PC-9 (cell line): ENCODE results near the gene SMAD5. TPM values are rescaled to one million over a fixed set of nuclear protein-coding genes. Genes with fewer than 3 reads are reported as not detected.
A peak's percentile ranks its signal among the peaks of the same experiment; 100 is the strongest.

Experiments
- BruUV-seq: library from RNA; stranded (reverse); fragments of 400-500 nt; replicated peaks from 2 replicates; lab custom pipeline; 2021; lab: Mats Ljungman, UMichigan
- CTCF ChIA-PET: fragments of 300-600 bp; sonication (Branson Sonifier 250); formaldehyde crosslinking; loops from one replicate; lab custom pipeline; 2022; ENCODE audit warnings: antibody characterized with exemption; lab: Charles Lee
- POLR2A ChIA-PET: fragments of 300-600 bp; sonication (Branson Sonifier 250); formaldehyde crosslinking; loops from one replicate; lab custom pipeline; 2022; ENCODE audit warnings: antibody characterized with exemption; ENCODE audit not compliant: unreplicated experiment; lab: Charles Lee
- DNase-seq, 2 experiments: peaks; one replicate each; pipeline versions ENCODE4 v3.0.0 to v3.0.0-alpha.2; 2015 to 2022; ENCODE audit warnings: mixed read lengths in 1 of 2
- H2AFZ ChIP-seq: fragments of 200-600 bp; sonication (generic); 2 replicates; pipeline ENCODE4 v1.8.1; 2017; ENCODE audit warnings: antibody characterized with exemption
- H3F3A ChIP-seq: fragments of 200-600 bp; sonication (generic); 2 replicates; pipeline ENCODE4 v1.8.1; 2017; ENCODE audit warnings: antibody characterized with exemption, mild to moderate bottlenecking, low read depth; ENCODE audit not compliant: insufficient read depth
- H3K27ac ChIP-seq: fragments of 200-600 bp; sonication (generic); 2 replicates; pipeline ENCODE4 v1.6.1; 2016; ENCODE audit warnings: mixed run types
- H3K27me3 ChIP-seq: fragments of 200-600 bp; sonication (generic); 2 replicates; pipeline ENCODE4 v1.6.1; 2016; ENCODE audit warnings: low read depth, mixed run types; ENCODE audit not compliant: insufficient read depth
- H3K36me3 ChIP-seq: fragments of 200-600 bp; sonication (generic); 2 replicates; pipeline ENCODE4 v1.6.1; 2016; ENCODE audit warnings: low read depth, mixed run types
- H3K4me1 ChIP-seq: fragments of 200-600 bp; sonication (generic); replicated peaks from 2 replicates; pipeline ENCODE4 v1.6.1; 2016; ENCODE audit warnings: mixed run types; ENCODE audit not compliant: insufficient read depth
- H3K4me2 ChIP-seq: fragments of 200-600 bp; sonication (generic); 2 replicates; pipeline ENCODE4 v1.6.1; 2017; ENCODE audit warnings: mixed run types
- H3K4me3 ChIP-seq: fragments of 200-600 bp; sonication (generic); 2 replicates; pipeline ENCODE4 v1.6.1; 2016; ENCODE audit warnings: mixed run types
- H3K79me2 ChIP-seq: fragments of 200-600 bp; sonication (generic); 2 replicates; pipeline ENCODE4 v1.6.1; 2017; ENCODE audit warnings: low read depth, mixed run types
- H3K9me2 ChIP-seq: fragments of 200-600 bp; sonication (generic); 2 replicates; pipeline ENCODE4 v1.8.1; 2017; ENCODE audit warnings: mild to moderate bottlenecking; ENCODE audit not compliant: insufficient read depth
- H3K9me3 ChIP-seq: fragments of 200-600 bp; sonication (generic); 2 replicates; pipeline ENCODE4 v1.8.1; 2016; ENCODE audit warnings: low read depth; ENCODE audit not compliant: insufficient read depth
- H4K20me1 ChIP-seq: fragments of 200-600 bp; sonication (generic); 2 replicates; pipeline ENCODE4 v1.8.1; 2017; ENCODE audit not compliant: insufficient read depth
- EZH2 ChIP-seq: fragments of 200-600 bp; sonication (generic); IDR thresholded peaks from 2 replicates; pipeline ENCODE4 v1.8.0; 2017; ENCODE audit warnings: antibody characterized with exemption, low read depth
- intact Hi-C: fragments of 100-400 bp; cut with micrococcal nuclease; formaldehyde crosslinking; loops from one replicate; pipeline ENCODE4 v1.10.0; 2022; ENCODE audit not compliant: unreplicated experiment
- total RNA-seq: library from RNA; stranded (reverse); gene quantifications from 2 replicates; pipeline ENCODE4 v1.2.3, GENCODE V29; 2021
- TF ChIP-seq, protein P1 (sequence below): fragments of 200-600 bp; sonication (generic); conservative IDR thresholded peaks from 2 replicates; pipeline ENCODE4 v1.6.1; 2017; ENCODE audit warnings: mixed run types, antibody characterized with exemption, mild to moderate bottlenecking, moderate library complexity

Gene SMAD5
- total RNA-seq, 1 experiment from 2014 or later = 50.6 TPM

DNA sequence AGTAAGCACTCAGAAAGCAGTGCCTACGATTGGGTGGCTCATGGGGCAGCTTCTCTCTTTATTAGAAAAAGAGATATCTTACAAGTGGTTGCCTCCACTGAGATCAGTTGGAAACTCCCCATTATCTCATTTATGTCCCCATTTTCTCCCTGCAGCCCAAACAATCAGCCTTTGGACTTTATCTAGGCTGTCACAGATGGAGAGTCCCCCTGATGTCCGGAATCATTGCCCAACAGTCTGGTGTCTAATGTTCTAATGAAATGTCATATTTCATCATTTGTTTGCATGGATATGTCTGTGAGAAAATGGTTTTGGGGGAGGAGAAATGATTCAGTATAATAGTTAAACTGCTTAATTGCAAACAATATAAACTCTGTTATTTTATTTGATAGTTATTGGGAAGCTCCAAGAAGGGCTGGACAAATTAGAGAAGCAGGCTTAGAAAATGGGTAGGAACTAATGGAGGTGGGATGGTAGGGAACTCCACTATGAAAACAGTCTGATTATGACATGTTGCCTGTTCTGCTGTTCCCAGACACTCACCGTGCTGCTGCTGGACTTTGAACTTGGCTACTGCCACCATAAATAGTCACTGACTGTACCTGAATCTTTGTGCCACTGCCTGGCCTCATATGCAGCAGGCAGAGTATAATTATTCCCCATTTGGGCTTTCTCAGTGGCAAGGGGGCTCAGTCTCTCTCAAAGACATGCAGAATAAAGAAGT, 38.3 kb upstream of the SMAD5 start:
- H3K9me2 ChIP-seq = no peaks in the 10 kb centered on the region
- H3K4me1 ChIP-seq = peaks cover 14% of the 10 kb centered on the region; the same call in 1 of the 2 replicates
- no peaks in the 10 kb centered on the region for H3K9me3 ChIP-seq
- H3K27ac ChIP-seq = no peak overlapping the region
- no peaks in the 10 kb centered on the region for H3K36me3 ChIP-seq
- ChIA-PET CTCF (no interaction called here), POLR2A (no interaction called here)
- H3F3A ChIP-seq = no peaks in the 10 kb centered on the region
- intact Hi-C loops = no loop called here
- H3K4me3 ChIP-seq = no peak overlapping the region
- no TSS peak for BruUV-seq
- H4K20me1 ChIP-seq = no peaks in the 10 kb centered on the region
- TF ChIP-seq EZH2 = no peak
- TF ChIP-seq, protein P1, sequence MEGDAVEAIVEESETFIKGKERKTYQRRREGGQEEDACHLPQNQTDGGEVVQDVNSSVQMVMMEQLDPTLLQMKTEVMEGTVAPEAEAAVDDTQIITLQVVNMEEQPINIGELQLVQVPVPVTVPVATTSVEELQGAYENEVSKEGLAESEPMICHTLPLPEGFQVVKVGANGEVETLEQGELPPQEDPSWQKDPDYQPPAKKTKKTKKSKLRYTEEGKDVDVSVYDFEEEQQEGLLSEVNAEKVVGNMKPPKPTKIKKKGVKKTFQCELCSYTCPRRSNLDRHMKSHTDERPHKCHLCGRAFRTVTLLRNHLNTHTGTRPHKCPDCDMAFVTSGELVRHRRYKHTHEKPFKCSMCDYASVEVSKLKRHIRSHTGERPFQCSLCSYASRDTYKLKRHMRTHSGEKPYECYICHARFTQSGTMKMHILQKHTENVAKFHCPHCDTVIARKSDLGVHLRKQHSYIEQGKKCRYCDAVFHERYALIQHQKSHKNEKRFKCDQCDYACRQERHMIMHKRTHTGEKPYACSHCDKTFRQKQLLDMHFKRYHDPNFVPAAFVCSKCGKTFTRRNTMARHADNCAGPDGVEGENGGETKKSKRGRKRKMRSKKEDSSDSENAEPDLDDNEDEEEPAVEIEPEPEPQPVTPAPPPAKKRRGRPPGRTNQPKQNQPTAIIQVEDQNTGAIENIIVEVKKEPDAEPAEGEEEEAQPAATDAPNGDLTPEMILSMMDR = no peak
- H2AFZ ChIP-seq = no peak overlapping the region
- H3K79me2 ChIP-seq = no peaks in the 10 kb centered on the region
- H3K4me2 ChIP-seq = no peak overlapping the region
- no peak for DNase-seq
- no peaks in the 10 kb centered on the region for H3K27me3 ChIP-seq

DNA sequence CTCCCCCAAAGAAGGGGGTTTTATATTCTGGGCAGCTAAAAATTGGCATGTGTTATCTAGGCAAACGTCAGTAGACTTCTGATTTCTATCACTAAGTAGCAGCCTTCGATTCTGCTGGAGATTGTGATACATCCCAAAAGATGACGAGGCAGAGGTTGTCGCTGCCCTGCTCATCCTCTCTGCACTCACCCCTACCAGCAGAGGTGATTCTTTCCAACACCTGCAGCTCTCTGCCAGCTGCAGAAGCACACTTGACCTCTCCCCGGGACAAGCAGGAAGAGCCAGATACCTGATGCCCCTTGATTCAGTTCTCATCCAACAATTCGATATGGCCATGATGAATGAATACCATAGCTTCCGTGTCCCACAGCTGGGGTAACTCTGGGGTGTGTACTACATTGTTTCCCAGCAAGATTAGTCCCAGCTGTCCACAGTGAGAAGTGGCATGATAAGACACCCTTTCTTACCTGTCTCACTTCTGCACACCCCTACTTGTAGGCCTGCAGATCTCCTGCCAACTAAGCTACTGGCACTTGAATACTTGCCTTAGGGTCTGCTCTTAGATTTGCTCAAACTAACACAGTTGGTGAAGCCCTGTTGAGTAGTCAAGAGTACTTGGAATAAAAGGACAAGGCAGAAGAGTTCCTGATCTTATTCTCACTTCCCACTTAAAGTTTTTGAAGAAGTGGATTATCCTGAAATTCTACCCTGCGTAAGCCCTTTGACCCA, 37.6 kb upstream of the SMAD5 start:
- Histone ChIP-seq H3K4me2 (no peak overlapping the region), H3K36me3 (no peaks in the 10 kb centered on the region), H3K9me2 (no peaks in the 10 kb centered on the region), H3K79me2 (no peaks in the 10 kb centered on the region), H3K27me3 (no peaks in the 10 kb centered on the region), H3F3A (no peaks in the 10 kb centered on the region), H3K4me1 (peaks cover 14% of the 10 kb centered on the region; the same call in 1 of the 2 replicates), H4K20me1 (no peaks in the 10 kb centered on the region), H3K4me3 (no peak overlapping the region), H3K9me3 (no peaks in the 10 kb centered on the region), H3K27ac (no peak overlapping the region), H2AFZ (no peak overlapping the region)
- no peak for DNase-seq
- TF ChIP-seq, protein P1 = no peak
- TF ChIP-seq EZH2 = no peak
- no TSS peak for BruUV-seq
- CTCF ChIA-PET = no interaction called here
- intact Hi-C loops = loop anchor here (5.0 kb wide), 1 partner anchor 37 kb away; the partner anchor contains the start of gene SMAD5
- POLR2A ChIA-PET = no interaction called here

DNA sequence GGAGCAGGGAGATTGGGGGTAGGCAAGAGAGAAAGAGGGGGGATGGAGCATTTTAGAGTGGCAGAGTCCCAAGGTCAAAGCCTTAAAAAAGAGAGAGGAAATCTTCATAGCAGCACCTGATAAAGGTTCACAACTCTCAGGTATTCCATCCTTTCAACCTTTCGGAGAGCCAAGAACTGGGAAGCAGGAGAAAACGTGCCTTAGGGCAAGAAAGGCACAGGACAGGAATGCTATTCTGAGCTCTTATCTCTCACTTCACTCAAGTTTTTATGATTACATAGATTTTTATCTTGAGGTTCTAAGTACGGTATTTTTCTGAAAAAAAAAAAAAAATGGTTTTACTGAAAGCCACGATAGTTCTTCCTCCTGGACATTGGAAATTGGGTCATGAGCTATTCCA, 34.5 kb upstream of the SMAD5 start:
- Histone ChIP-seq H3K36me3 (no peaks in the 10 kb centered on the region), H3K4me1 (peaks cover 14% of the 10 kb centered on the region; the same call in 1 of the 2 replicates), H3K4me2 (peak overlapping the region; percentile 4; the same call in 1 of the 2 replicates), H3K79me2 (no peaks in the 10 kb centered on the region), H3K9me2 (no peaks in the 10 kb centered on the region), H2AFZ (no peak overlapping the region), H3K27ac (no peak overlapping the region), H3K4me3 (no peak overlapping the region), H3F3A (no peaks in the 10 kb centered on the region), H4K20me1 (no peaks in the 10 kb centered on the region), H3K9me3 (no peaks in the 10 kb centered on the region), H3K27me3 (peaks cover 4% of the 10 kb centered on the region; the same call in 1 of the 2 replicates)
- DNase-seq = peak; percentile 27 to 49
- ChIA-PET POLR2A (no interaction called here), CTCF (interaction anchor here (0.7 to 1.2 kb wide), 2 partner anchors 16 to 97 kb away, joined by 3 read pairs; no protein-coding TSS in a partner anchor)
- intact Hi-C loops = loop anchor here (2.0 to 5.0 kb wide), 2 partner anchors 34 to 77 kb away; partner anchors contain the start of gene SMAD5
- no peak for TF ChIP-seq EZH2
- TF ChIP-seq, protein P1 = no peak
- BruUV-seq = no TSS peak
